Tibial artery (tissue), 4 donors: ENCODE measurements around the gene TTC23L.

Experiments
- DNase-seq, 2 donors: peaks; one replicate each; pipeline ENCODE4 v3.0.0-alpha.2; 2019
- H3K27ac ChIP-seq, 2 donors: fragments of 200-600 bp; sonication (generic) in 1 of 2; 1 replicate in 1 of 2; 2 replicates in 1 of 2; pipeline ENCODE4 v1.5.1; 2018 to 2019; ENCODE audit warnings: mild to moderate bottlenecking in 1 of 2
- H3K27me3 ChIP-seq, 2 donors: fragments of 200-600 bp; sonication (generic) in 1 of 2; one replicate each; pipeline versions ENCODE4 v1.5.1 to v1.6.0; 2016 to 2019
- H3K36me3 ChIP-seq, 3 donors: fragments of 200-600 bp; sonication (generic) in 2 of 3; one replicate each; pipeline ENCODE4 v1.5.1; 2016 to 2019; ENCODE audit warnings: mild to moderate bottlenecking in 2 of 3
- H3K4me1 ChIP-seq, 4 donors: fragments of 200-600 bp; sonication (generic) in 2 of 4; 1 replicate in 3 of 4; 2 replicates in 1 of 4; pipeline ENCODE4 v1.5.1; 2016 to 2019
- H3K4me3 ChIP-seq, 2 donors: fragments of 200-600 bp; sonication (generic) in 1 of 2; 1 replicate in 1 of 2; 2 replicates in 1 of 2; pipeline ENCODE4 v1.5.1; 2018 to 2019; ENCODE audit warnings: mild to moderate bottlenecking in 2 of 2
- H3K9me3 ChIP-seq, 3 donors: fragments of 200-600 bp; sonication (generic) in 1 of 3; one replicate each; pipeline ENCODE4 v1.5.1; 2016 to 2019
- intact Hi-C: fragments of 100-400 bp; cut with DNase I; formaldehyde crosslinking; loops from one replicate; pipeline ENCODE4 v1.15.0; 2023; ENCODE audit warnings: low total_unique reads
- TF ChIP-seq, protein P1 (sequence below), 2 experiments: fragments of 200-600 bp in 1 of 2; fragments of 450-650 bp in 1 of 2; IDR thresholded peaks; one replicate each; pipeline ENCODE4 v1.5.1; 2017 to 2019; ENCODE audit warnings: antibody characterized with exemption in 2 of 2, mild to moderate bottlenecking in 1 of 2, moderate library complexity in 1 of 2

TTC23L gene

DNA sequence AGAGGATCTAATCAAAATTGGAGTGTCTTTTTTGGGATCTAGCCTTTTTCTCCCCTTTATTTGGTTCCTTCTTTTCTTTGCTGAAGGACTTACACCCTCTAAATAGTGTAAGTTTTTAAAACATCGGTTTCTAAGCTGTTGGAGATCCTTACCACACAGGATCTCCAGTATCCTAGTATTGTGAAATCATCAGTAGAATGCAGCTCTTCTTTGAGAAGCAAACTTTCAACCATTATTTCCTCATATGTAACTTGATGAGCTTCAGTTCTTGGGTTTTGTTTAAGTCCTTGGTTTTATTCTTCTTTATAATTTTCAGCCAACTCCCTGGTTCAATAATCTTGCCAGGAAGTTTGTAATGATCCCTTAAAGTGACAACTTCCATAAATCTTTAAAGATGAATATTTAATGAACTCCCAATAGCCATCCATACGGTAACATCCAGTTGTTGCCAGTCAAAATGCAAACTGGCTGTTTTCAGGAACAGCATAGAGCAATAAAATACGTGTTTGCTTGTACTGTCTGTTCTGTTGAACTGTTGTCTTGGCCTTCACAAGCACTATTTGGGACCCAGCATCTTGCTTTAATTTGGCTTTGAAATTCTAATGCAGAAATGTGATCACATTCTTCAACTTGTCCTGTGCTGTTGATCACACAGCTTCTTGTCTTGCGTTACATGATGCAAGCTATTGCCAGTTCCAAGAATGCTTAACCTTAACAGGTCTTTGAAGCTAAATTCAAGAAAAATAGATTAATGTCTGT lies 34.8 kb upstream of the TTC23L start:
- TF ChIP-seq, protein P1, sequence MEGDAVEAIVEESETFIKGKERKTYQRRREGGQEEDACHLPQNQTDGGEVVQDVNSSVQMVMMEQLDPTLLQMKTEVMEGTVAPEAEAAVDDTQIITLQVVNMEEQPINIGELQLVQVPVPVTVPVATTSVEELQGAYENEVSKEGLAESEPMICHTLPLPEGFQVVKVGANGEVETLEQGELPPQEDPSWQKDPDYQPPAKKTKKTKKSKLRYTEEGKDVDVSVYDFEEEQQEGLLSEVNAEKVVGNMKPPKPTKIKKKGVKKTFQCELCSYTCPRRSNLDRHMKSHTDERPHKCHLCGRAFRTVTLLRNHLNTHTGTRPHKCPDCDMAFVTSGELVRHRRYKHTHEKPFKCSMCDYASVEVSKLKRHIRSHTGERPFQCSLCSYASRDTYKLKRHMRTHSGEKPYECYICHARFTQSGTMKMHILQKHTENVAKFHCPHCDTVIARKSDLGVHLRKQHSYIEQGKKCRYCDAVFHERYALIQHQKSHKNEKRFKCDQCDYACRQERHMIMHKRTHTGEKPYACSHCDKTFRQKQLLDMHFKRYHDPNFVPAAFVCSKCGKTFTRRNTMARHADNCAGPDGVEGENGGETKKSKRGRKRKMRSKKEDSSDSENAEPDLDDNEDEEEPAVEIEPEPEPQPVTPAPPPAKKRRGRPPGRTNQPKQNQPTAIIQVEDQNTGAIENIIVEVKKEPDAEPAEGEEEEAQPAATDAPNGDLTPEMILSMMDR (IDR thresholded peaks at IDR 0.05): no peak
- peaks cover 3 to 36% (median 34%) of the 10 kb centered on the region in 3 donors for H3K36me3 ChIP-seq

DNA sequence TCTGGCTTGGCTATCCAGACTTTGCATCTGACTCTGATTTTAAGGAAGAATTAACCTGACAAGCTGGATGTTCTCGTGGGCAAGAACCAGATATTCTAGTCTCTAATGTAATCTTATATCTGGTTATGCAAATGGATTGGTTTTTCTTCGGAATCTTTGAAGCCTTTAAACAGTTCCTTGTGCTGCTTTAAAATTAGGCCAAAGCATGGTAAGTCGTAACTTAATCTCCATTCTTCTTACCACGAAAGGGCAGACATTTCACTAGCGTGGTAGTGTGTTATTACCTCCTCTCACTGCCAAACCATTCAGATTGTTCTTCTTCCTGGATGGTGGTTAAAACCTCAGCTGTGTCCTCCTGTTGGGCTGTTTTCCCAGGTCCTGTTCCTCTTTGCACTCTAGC lies 34.1 kb upstream of the TTC23L start:
- no peaks in the 10 kb centered on the region for H3K9me3 ChIP-seq
- H3K4me1 ChIP-seq: peaks cover 0 to 6% (median 0%) of the 10 kb centered on the region in 4 donors
- no peak for DNase-seq
- intact Hi-C loops: no loop called here
- TF ChIP-seq, protein P1 (IDR thresholded peaks at IDR 0.05): no peak
- no peak overlapping the region for H3K4me3 ChIP-seq
- peaks cover 3 to 34% (median 31%) of the 10 kb centered on the region in 3 donors for H3K36me3 ChIP-seq
- H3K27me3 ChIP-seq: no peaks in the 10 kb centered on the region
- no peak overlapping the region for H3K27ac ChIP-seq

More for the DNA sequence above, 34.8 kb upstream of the TTC23L start:
- Histone ChIP-seq H3K4me1 (peaks cover 0 to 4% (median 0%) of the 10 kb centered on the region in 4 donors), H3K27ac (no peak overlapping the region), H3K9me3 (no peaks in the 10 kb centered on the region), H3K27me3 (no peaks in the 10 kb centered on the region), H3K4me3 (no peak overlapping the region)
- no peak for DNase-seq
- intact Hi-C loops: no loop called here

DNA sequence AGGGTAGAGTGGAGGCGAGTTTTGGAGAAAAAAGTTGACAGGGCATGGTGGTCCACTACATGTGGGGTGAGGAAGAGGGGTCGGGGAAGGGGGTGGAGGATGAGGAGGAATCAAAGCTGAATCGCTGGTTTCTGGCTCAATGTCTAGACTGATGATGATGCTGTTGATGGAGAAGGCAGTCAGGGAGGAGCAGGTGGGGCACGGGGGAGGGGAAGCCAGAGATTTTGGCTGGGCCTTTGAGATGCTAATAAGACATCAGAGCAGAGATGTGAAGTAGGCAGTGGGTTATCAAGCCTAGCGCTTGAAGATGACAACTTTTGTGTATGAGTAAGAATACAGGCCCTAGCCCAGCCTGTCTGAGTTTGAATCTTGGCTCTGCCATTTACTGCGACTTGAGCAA lies 32.4 kb upstream of the TTC23L start:
- TF ChIP-seq, protein P1 (IDR thresholded peaks at IDR 0.05): no peak

DNA sequence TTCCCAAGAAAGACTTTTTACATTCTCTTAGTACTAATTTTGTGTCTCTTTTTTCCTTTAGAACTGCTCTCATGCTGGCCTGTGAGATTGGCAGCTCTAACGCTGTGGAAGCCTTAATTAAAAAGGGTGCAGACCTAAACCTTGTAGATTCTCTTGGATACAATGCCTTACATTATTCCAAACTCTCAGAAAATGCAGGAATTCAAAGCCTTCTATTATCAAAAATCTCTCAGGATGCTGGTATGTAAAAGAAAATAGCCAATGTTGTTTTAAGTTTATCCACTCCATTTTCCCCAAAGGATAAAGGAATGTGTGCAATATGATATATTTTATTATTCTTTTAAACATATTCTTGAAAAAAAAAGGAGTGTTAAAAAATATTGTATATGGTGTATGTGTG lies 27.3 kb upstream of the TTC23L start:
- intact Hi-C loops: no loop called here
- H3K4me1 ChIP-seq: peaks cover 0 to 26% (median 0%) of the 10 kb centered on the region in 4 donors

More for the DNA sequence above, 32.4 kb upstream of the TTC23L start:
- no peak overlapping the region for H3K27ac ChIP-seq
- H3K4me1 ChIP-seq: peaks cover 0 to 18% (median 0%) of the 10 kb centered on the region in 4 donors
- DNase-seq: no peak
- no peaks in the 10 kb centered on the region for H3K27me3 ChIP-seq
- no peaks in the 10 kb centered on the region for H3K9me3 ChIP-seq
- peaks cover 3 to 20% (median 18%) of the 10 kb centered on the region in 3 donors for H3K36me3 ChIP-seq
- intact Hi-C loops: no loop called here
- no peak overlapping the region for H3K4me3 ChIP-seq

DNA sequence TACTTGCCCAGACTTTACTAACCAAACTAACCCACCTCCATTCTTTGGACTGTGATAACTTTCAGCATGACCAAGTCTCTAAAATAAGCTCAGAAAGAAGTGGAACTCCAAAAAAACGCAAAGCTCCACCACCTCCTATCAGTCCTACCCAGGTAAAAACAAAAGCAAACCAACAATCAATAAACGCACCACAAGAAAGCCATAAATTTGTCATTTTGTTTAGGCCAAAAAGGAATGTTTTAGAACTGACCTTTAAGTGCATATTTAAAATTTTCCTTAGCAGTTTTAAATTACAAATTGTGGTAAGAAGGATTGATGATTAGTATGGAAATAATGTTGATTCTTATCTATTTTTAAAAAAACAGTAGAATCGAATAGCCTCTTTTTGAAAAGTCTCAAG lies 25.5 kb upstream of the TTC23L start:
- TF ChIP-seq, protein P1 (IDR thresholded peaks at IDR 0.05): no peak
- no peak overlapping the region for H3K27ac ChIP-seq
- H3K4me1 ChIP-seq: peaks cover 0 to 26% (median 0%) of the 10 kb centered on the region in 4 donors
- H3K36me3 ChIP-seq: peaks cover 10 to 14% (median 11%) of the 10 kb centered on the region in 3 donors
- H3K4me3 ChIP-seq: no peak overlapping the region
- DNase-seq: no peak
- H3K9me3 ChIP-seq: no peaks in the 10 kb centered on the region
- intact Hi-C loops: no loop called here
- no peaks in the 10 kb centered on the region for H3K27me3 ChIP-seq

More for the DNA sequence above, 27.3 kb upstream of the TTC23L start:
- TF ChIP-seq, protein P1 (IDR thresholded peaks at IDR 0.05): no peak
- no peak overlapping the region for H3K4me3 ChIP-seq
- DNase-seq: no peak
- H3K9me3 ChIP-seq: no peaks in the 10 kb centered on the region
- H3K27ac ChIP-seq: no peak overlapping the region
- H3K36me3 ChIP-seq: peaks cover 10 to 14% (median 11%) of the 10 kb centered on the region in 3 donors
- no peaks in the 10 kb centered on the region for H3K27me3 ChIP-seq
